IMR-90 (cell line): ENCODE measurements around the gene DYNC2H1. TPM values are rescaled to one million over a fixed set of nuclear protein-coding genes. Genes with fewer than 3 reads are reported as not detected.

Experiments used
- ATAC-seq: fragments of 200-7000 bp; cut with Tn5 transposase; 2 replicates; pipeline ENCODE4 v1.9.1; 2020; ENCODE audit warnings: low read depth, mild to moderate bottlenecking, moderate library complexity
- BruUV-seq: library from RNA; stranded (reverse); fragments of 400-500 nt; replicated peaks from 2 replicates; lab custom pipeline; 2021; lab: Mats Ljungman, UMichigan
- CTCF ChIA-PET: fragments of 300-600 bp; formaldehyde crosslinking; extraction: SDS; loops from one replicate; lab custom pipeline; 2021; ENCODE audit warnings: antibody characterized with exemption; lab: Yijun Ruan, JAX
- POLR2A ChIA-PET: fragments of 300-600 bp; sonication (Branson Sonifier 250); formaldehyde crosslinking; loops from one replicate; lab custom pipeline; 2022; ENCODE audit warnings: antibody characterized with exemption; ENCODE audit not compliant: unreplicated experiment; lab: Charles Lee
- DNase-seq: peaks from one replicate; pipeline ENCODE4 v3.0.0; 2013
- H2AFZ ChIP-seq: replicated peaks from 2 replicates; pipeline ENCODE3; 2013; ENCODE audit warnings: low read length, mild to moderate bottlenecking; ENCODE audit not compliant: poor library complexity
- H2AK5ac ChIP-seq: 2 replicates; pipeline ENCODE4 v1.6.1; 2013; ENCODE audit warnings: low read depth, low read length, inconsistent platforms
- H2AK9ac ChIP-seq: replicated peaks from 2 replicates; pipeline ENCODE3; 2013; ENCODE audit warnings: mild to moderate bottlenecking, low read depth, low read length, moderate library complexity; ENCODE audit not compliant: poor library complexity
- H2BK120ac ChIP-seq: 2 replicates; pipeline ENCODE4 v1.6.1; 2013; ENCODE audit warnings: low read depth, low read length, inconsistent platforms
- H2BK15ac ChIP-seq: 3 replicates; pipeline ENCODE4 v1.6.1; 2013; ENCODE audit warnings: low read depth, low read length, inconsistent platforms
- H2BK20ac ChIP-seq: 2 replicates; pipeline ENCODE4 v1.6.1; 2013; ENCODE audit warnings: low read depth, mild to moderate bottlenecking, inconsistent platforms, low read length, moderate library complexity
- H2BK5ac ChIP-seq: 2 replicates; pipeline ENCODE4 v1.6.1; 2013; ENCODE audit warnings: mild to moderate bottlenecking, low read depth, low read length, inconsistent platforms; ENCODE audit not compliant: poor library complexity, severe bottlenecking
- H3K14ac ChIP-seq: replicated peaks from 2 replicates; pipeline ENCODE4 v1.6.1; 2013; ENCODE audit warnings: low read depth, low read length, inconsistent platforms
- H3K18ac ChIP-seq: 2 replicates; pipeline ENCODE4 v1.6.1; 2013; ENCODE audit warnings: low read depth, low read length, control low read depth
- H3K23ac ChIP-seq: 2 replicates; pipeline ENCODE4 v1.6.1; 2013; ENCODE audit warnings: low read depth, low read length, inconsistent platforms
- H3K27ac ChIP-seq: 2 replicates; pipeline ENCODE4 v1.5.1; 2013; ENCODE audit warnings: mild to moderate bottlenecking, control low read depth, low read length; ENCODE audit not compliant: insufficient read depth
- H3K27me3 ChIP-seq: 2 replicates; pipeline ENCODE4 v1.6.1; 2013; ENCODE audit warnings: low read length; ENCODE audit not compliant: control insufficient read depth, insufficient read depth
- H3K36me3 ChIP-seq: 2 replicates; pipeline ENCODE4 v1.6.1; 2013; ENCODE audit warnings: low read length, mixed read lengths; ENCODE audit not compliant: control insufficient read depth, insufficient read depth
- H3K4ac ChIP-seq: 2 replicates; pipeline ENCODE4 v1.6.1; 2013; ENCODE audit warnings: low read depth, low read length, inconsistent platforms
- H3K4me1 ChIP-seq: 2 replicates; pipeline ENCODE4 v1.6.1; 2013; ENCODE audit warnings: low read length, mixed read lengths; ENCODE audit not compliant: control insufficient read depth, insufficient read depth
- H3K4me2 ChIP-seq: 2 replicates; pipeline ENCODE4 v1.6.1; 2013; ENCODE audit warnings: low read depth, mild to moderate bottlenecking, control low read depth, low read length, moderate library complexity
- H3K4me3 ChIP-seq: 2 replicates; pipeline ENCODE4 v1.5.1; 2013; ENCODE audit warnings: low read depth, mild to moderate bottlenecking, control low read depth, low read length, moderate library complexity; ENCODE audit not compliant: insufficient read depth
- H3K56ac ChIP-seq: 2 replicates; pipeline ENCODE4 v1.6.1; 2013; ENCODE audit warnings: low read length, inconsistent platforms; ENCODE audit not compliant: insufficient read depth; ENCODE audit errors: extremely low read depth
- H3K79me1 ChIP-seq, 2 experiments: 2 replicates each; pipeline ENCODE4 v1.6.1; 2013; ENCODE audit warnings: low read length in 2 of 2, inconsistent platforms in 1 of 2, low read depth in 1 of 2
- H3K9ac ChIP-seq: 2 replicates; pipeline ENCODE4 v1.6.1; 2013; ENCODE audit warnings: low read depth, low read length, control low read depth
- H3K9me1 ChIP-seq: 2 replicates; pipeline ENCODE4 v1.6.1; 2013; ENCODE audit warnings: low read length, inconsistent platforms; ENCODE audit not compliant: insufficient read depth
- H3K9me3 ChIP-seq: 2 replicates; pipeline ENCODE4 v1.6.1; 2013; ENCODE audit warnings: low read length; ENCODE audit not compliant: control insufficient read depth, insufficient read depth
- H4K20me1 ChIP-seq: 2 replicates; pipeline ENCODE4 v1.6.1; 2013; ENCODE audit warnings: low read length, inconsistent platforms; ENCODE audit not compliant: insufficient read depth
- H4K5ac ChIP-seq: 2 replicates; pipeline ENCODE4 v1.6.1; 2013; ENCODE audit warnings: mild to moderate bottlenecking, low read depth, low read length, control low read depth
- H4K8ac ChIP-seq, 2 experiments: 2 replicates each; pipeline ENCODE4 v1.6.1; 2013; ENCODE audit warnings: low read depth in 2 of 2, low read length in 2 of 2, control low read depth in 1 of 2, inconsistent platforms in 1 of 2
- H4K91ac ChIP-seq: 2 replicates; pipeline ENCODE4 v1.6.1; 2013; ENCODE audit warnings: low read depth, low read length, inconsistent platforms; ENCODE audit not compliant: insufficient read depth
- SMC3 ChIP-seq: fragments of 150-350 bp; IDR thresholded peaks from 2 replicates; pipeline ENCODE4 v1.6.1; 2016; ENCODE audit warnings: low read depth, mild to moderate bottlenecking, antibody characterized with exemption, low read length, moderate library complexity
- dilution Hi-C: fragments of 300-500 bp; cut with HindIII; formaldehyde crosslinking; loops from one replicate; pipeline ENCODE4 v1.14.3; 2018; ENCODE audit warnings: low sequenced_read_pairs; ENCODE audit not compliant: unreplicated experiment
- in situ Hi-C: fragments of 300-500 bp; cut with MboI; formaldehyde crosslinking; loops from 3 replicates; pipeline ENCODE4 v1.14.3; 2019; ENCODE audit warnings: low sequenced_read_pairs, inconsistent platforms, mixed read lengths
- intact Hi-C: fragments of 100-400 bp; cut with micrococcal nuclease; formaldehyde crosslinking; loops from 2 replicates; pipeline ENCODE4 v1.10.0; 2022
- polyA plus RNA-seq, 3 experiments: library from polyadenylated mRNA; depleted of rRNA; stranded (reverse); fragments of >200 nt; gene quantifications; 2 replicates each; pipeline ENCODE4 v1.2.3, GENCODE V29; 2012; ENCODE audit warnings: low replicate concordance in 1 of 3
- total RNA-seq: library from RNA; depleted of rRNA; stranded (reverse); fragments of >200 nt; gene quantifications from 2 replicates; pipeline ENCODE4 v1.2.3, GENCODE V29; 2012
- TF ChIP-seq, protein P1 (sequence below): fragments of 150-350 bp; IDR thresholded peaks from 2 replicates; pipeline ENCODE4 v1.6.1; 2017; ENCODE audit warnings: mild to moderate bottlenecking, antibody characterized with exemption, low read length, low read depth
- TF ChIP-seq, protein P2 (sequence below): fragments of 150-350 bp; IDR thresholded peaks from 2 replicates; pipeline ENCODE4 v1.6.1; 2016; ENCODE audit warnings: low read depth, mild to moderate bottlenecking, low read length, moderate library complexity, borderline replicate concordance

DYNC2H1 gene
- total and polyA plus RNA-seq, 2 of the 4 experiments (the other 2 are of a cell fraction), result 5.7 to 21.0 TPM

DNA sequence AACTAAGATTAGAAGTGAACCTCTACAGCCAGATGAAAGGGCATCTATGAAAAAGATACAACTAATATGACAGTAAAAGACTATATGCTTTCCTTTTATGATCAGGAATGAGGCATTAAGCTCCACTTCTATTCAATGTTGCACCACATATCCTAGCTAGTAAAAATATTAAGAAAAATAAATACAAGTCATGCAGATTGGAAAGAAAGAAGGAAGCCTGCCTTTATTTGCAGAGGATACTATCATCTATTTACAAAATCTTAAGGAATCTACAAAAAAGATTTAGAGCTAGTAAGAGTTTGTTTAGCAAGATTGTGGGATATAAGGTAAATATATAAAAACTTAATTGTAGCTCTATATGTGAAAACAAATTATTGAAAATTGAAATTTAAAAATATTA lies 308.8 kb downstream of the DYNC2H1 start:
- Histone ChIP-seq H2AK9ac (no peak overlapping the region), H4K20me1 (no peaks in the 10 kb centered on the region), H3K9ac (no peak overlapping the region), H3K18ac (no peak overlapping the region), H4K8ac (no peak overlapping the region), H3K4ac (no peak overlapping the region), H3K56ac (no peak overlapping the region), H3K9me1 (peaks cover 5% of the 10 kb centered on the region; the same call in 1 of the 2 replicates), H3K4me3 (no peak overlapping the region), H2BK20ac (no peak overlapping the region), H3K27ac (no peak overlapping the region), H3K4me2 (no peak overlapping the region), H2AK5ac (no peak overlapping the region), H4K5ac (no peak overlapping the region), H2BK120ac (no peak overlapping the region), H4K91ac (no peak overlapping the region), H3K79me1 (no peaks in the 10 kb centered on the region), H2BK5ac (no peak overlapping the region), H2AFZ (no peak overlapping the region), H3K14ac (no peak overlapping the region), H3K4me1 (no peaks in the 10 kb centered on the region; the same call in 1 of the 2 replicates), H3K23ac (no peak overlapping the region), H3K9me3 (no peaks in the 10 kb centered on the region), H2BK15ac (no peak overlapping the region), H3K27me3 (no peaks in the 10 kb centered on the region), H3K36me3 (no peaks in the 10 kb centered on the region)
- CTCF ChIA-PET, result interaction anchor here (0.6 to 0.7 kb wide), 3 partner anchors 21 to 427 kb away, joined by 3 to 5 read pairs (median 4); no protein-coding TSS in a partner anchor
- intact Hi-C loops (no loop called here), in situ Hi-C loops (no loop called here), dilution Hi-C loops (no loop called here)
- ATAC-seq, result no peak
- DNase-seq, result no peak
- POLR2A ChIA-PET, result no interaction called here
- BruUV-seq, result no TSS peak
- TF ChIP-seq, protein P1, sequence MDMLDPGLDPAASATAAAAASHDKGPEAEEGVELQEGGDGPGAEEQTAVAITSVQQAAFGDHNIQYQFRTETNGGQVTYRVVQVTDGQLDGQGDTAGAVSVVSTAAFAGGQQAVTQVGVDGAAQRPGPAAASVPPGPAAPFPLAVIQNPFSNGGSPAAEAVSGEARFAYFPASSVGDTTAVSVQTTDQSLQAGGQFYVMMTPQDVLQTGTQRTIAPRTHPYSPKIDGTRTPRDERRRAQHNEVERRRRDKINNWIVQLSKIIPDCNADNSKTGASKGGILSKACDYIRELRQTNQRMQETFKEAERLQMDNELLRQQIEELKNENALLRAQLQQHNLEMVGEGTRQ, result no peak
- TF ChIP-seq, protein P2, sequence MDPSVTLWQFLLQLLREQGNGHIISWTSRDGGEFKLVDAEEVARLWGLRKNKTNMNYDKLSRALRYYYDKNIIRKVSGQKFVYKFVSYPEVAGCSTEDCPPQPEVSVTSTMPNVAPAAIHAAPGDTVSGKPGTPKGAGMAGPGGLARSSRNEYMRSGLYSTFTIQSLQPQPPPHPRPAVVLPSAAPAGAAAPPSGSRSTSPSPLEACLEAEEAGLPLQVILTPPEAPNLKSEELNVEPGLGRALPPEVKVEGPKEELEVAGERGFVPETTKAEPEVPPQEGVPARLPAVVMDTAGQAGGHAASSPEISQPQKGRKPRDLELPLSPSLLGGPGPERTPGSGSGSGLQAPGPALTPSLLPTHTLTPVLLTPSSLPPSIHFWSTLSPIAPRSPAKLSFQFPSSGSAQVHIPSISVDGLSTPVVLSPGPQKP, result no peak
- no peak for TF ChIP-seq SMC3
